GM21723 (cell line): ENCODE data around the gene SEC16A.

Source experiments
- ATAC-seq: cut with Tn5 transposase; IDR thresholded peaks from one replicate; pipeline ENCODE4 v1.9.1; 2021; ENCODE audit warnings: mild to moderate bottlenecking, moderate library complexity; ENCODE audit not compliant: unreplicated experiment

SEC16A gene, protein sequence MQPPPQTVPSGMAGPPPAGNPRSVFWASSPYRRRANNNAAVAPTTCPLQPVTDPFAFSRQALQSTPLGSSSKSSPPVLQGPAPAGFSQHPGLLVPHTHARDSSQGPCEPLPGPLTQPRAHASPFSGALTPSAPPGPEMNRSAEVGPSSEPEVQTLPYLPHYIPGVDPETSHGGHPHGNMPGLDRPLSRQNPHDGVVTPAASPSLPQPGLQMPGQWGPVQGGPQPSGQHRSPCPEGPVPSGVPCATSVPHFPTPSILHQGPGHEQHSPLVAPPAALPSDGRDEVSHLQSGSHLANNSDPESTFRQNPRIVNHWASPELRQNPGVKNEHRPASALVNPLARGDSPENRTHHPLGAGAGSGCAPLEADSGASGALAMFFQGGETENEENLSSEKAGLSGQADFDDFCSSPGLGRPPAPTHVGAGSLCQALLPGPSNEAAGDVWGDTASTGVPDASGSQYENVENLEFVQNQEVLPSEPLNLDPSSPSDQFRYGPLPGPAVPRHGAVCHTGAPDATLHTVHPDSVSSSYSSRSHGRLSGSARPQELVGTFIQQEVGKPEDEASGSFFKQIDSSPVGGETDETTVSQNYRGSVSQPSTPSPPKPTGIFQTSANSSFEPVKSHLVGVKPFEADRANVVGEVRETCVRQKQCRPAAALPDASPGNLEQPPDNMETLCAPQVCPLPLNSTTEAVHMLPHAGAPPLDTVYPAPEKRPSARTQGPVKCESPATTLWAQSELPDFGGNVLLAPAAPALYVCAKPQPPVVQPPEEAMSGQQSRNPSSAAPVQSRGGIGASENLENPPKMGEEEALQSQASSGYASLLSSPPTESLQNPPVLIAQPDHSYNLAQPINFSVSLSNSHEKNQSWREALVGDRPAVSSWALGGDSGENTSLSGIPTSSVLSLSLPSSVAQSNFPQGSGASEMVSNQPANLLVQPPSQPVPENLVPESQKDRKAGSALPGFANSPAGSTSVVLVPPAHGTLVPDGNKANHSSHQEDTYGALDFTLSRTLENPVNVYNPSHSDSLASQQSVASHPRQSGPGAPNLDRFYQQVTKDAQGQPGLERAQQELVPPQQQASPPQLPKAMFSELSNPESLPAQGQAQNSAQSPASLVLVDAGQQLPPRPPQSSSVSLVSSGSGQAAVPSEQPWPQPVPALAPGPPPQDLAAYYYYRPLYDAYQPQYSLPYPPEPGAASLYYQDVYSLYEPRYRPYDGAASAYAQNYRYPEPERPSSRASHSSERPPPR (N-terminal part only)

GRCh38 chr9:136482793-136483588, at the start of gene SEC16A:
Gene SEC16A (minus strand): TSS chr9:136483040. CDS start chr9:136477615, 5,425 bp downstream.
- peak; percentile 58 for ATAC-seq

- ATAC-seq: no peak
These were observed 49.3 kb upstream of the SEC16A start for GRCh38 chr9:136531904-136532798.

DNA sequence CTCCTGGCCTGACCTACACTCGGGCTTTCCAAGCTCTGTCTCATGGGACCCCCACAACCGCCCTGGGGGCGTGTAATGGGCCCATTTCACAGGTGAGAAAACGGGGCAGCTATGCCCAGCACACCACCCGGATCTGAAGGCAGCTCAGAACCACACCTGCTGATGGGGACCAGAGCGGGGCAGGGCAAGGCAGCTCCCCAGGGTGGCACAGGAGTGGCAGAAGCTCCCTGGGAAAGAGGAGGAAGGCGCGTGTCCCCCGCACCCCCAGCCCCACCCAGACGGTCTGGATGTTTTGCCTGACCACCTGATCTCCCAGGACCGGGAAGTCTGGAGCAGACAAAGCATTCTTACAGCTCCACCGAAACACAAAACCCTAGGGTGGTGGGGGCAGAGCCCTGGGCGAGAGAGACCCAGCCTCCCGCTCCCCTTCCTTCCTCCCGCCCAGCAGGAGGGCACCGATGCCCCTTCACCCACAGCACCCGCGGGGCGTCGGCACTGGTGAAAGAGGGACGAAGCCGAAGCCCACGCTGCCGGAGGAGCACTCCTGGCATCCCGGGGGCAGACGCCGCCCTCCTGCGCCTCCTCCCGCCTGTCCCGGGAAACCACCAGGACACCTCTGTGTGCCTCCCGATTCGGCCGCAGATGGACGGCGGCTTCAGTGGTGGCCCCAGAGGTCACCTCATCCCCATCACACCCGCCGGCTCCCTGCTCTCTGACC, 48.5 kb upstream of the SEC16A start:
- no peak for ATAC-seq

DNA sequence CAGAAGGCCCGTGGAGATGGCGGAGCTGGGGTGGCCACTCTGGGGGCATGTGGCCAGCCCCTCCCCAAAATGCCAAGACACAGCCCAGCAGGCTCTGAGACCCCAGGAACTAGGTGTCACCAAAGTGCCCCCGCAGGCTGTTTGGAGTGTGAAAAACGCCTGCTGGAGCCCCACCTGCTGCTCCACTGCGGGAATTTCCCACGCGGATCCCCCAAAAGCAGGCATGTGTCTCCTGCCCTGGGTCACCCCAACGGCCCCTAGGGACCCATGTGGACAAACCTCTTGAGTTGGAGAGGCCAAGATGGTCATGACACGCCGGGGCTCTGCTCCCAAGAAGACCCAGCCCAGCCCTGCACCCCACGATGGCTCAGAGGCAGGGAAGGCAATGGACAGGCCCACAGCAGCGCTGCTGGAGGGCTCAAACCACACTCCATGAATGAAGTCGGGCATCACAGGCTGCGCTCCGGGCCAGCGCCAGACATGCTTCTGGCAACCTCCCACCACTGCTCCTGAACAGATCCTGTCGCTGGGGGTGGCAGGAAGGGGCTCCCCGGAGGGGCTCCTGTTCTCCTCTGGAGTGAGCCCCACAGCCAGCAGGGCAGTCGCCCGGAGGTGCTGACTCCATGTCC, 47.7 kb upstream of the SEC16A start:
- no peak for ATAC-seq

DNA sequence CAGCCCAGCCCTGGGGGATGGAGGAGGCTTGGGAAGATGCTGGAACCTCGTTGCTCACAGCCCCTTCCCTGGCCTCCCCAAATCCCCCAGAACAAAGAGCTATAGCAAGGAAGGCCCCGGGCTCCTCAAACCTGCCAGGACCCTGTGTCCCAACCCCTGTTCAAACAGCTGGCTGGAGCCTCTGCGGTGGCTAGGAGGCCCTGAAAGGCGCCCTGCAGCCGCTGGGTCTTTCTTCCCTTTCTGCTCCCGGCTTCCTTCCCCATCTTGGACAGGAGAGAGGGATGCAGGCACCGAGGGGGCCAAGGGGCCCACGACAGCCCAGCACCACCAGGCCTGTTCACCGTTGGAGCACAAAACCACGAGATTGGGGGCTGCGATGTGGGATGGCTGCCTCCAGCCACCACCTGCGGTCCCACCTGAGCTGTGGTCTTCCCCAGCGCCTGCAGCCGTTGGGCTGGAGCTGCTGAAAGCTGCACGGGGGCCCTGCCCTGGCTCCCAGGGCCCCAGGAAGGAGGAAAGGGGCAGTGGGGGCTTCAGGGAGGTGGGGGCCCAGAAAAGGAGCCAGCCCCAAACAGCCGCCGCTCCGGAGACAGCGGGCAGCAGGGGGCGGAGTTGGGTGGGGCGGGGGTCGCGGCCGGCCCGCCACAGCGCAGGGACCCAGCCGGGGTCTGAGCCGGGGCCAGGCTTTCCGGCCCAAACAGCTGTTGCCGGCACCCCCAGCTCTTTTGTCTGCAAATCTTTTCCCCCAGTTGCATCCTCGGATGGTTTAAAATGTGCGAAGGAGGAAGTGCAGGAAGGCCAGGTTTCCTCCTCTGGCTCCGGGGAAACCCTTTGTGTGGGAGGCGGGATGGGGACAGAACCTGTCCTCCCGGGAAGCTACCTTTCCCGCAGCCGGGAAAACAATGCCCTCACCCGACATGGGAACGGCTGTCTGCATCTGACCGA, 46.9 kb upstream of the SEC16A start:
- no peak for ATAC-seq

- ATAC-seq: no peak
These were observed 46.0 kb upstream of the SEC16A start for GRCh38 chr9:136528716-136529341.

DNA sequence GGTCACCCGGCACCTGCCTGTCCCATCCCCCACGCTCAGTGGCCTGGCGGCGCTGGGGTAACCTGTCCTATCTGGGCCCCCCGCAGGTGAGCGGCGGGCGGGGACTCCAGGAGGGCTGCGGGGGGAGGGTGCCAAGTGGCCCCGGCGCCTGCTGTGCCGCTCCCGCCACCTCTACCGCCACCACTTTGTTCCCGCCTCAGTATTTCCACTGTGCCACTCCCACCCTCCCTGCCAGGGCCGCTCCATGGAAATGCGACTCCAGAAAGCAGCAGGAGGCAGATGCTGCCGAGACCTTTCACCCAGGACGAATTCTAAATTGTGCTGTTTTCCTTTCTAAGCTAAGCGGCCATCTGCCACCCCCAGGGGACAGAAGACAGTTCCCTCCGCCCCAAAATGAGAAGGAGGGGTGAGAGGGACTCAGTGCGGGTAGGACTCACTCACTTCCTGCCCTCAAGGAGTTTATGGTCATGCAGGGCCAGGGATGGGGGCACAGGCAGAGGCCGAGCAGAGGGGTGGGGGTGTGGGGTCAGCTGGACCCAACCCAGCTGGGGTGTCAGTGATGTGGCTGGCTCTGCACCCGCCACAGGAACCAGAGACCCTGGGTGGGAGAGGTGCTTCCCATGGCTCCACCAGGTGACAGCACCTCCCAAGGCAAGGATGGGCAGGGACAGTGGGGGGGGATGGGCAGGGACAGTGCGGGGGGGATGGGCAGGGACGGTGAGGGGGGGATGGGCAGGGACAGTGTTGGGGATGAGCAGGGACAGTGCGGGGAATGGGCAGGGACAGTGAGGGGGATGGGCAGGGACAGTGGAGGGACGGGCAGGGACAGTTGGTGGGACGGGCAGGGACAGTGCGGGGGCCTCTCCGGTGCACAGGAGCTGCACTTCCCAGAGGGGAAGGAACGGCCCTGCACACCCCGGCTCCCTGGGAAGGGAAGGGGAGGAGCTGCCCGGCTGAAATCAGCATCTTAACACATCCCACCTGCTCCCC, 45.2 kb upstream of the SEC16A start:
- ATAC-seq: no peak

DNA sequence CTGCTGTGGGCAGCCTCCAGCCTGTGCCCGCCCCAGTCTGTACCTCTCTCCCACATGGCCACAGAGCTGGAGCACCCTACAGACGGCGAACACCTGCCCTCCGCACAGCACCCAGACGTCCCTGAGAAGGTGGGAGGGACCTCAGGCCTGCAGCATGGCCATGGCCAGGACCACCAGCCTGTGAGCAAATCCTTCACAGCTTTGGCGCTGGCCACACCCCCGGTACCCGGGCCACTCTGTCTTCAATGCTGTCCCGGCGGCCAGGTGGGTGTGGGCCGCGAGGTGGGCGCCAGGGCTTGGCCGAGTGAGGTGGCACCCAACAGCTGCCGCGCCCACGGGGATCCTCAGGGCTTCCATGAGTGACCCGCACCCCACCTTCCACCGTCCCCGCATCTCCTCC, 44.3 kb upstream of the SEC16A start:
- ATAC-seq: no peak

DNA sequence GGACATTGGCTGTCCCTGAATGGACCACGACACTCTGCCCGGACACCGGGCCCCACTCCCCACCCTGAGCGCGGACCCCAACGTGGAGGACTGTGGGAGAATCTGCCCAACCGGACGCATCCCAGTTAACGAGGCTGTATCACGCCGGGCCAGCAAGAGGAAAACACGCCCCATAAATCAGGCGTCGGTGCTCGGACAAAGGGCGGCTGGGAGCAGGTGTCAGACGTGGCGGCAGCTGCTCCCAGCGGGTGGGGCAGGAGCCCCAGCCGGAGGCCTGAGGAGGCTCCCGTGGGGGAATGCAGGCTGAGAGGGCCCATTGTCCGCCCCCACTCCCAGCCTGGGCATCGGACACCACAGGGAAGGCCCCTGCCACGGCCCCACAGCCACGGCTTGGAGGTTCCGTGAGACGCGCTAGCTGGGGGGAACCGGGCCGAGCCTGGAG, 43.8 kb upstream of the SEC16A start:
- no peak for ATAC-seq

DNA sequence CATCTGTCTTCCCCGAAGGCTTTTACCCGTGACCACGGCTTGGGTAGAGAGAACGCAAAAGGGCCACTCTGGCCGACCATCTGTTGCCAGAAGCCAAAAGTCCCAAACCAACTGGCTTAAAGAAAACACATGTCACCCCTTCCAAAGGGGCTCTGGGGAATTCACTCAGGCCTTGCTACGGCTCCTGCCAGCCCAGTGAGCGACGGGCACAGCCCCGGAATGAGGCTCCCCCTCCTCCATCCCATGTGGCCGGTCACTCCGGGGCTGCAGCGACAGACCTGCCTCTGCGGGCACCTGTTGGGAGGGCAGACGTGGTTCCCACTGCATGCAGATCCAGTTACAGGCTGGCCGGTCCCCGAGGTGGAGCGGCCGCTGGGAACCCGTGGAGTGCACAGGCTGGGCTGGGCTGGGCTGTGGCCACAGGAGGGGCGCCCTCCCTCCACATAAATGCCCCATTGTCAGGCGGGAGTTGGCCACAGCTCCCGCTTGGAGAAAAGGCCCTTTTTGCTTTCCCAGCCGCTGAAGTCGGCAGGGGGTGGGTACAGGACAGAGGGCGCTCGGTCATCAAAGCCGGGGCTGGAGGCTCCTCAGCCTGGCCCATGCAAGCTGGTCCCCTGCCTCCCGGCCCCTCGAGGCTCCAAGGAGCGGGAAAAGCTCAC, 43.1 kb upstream of the SEC16A start:
- ATAC-seq: no peak

DNA sequence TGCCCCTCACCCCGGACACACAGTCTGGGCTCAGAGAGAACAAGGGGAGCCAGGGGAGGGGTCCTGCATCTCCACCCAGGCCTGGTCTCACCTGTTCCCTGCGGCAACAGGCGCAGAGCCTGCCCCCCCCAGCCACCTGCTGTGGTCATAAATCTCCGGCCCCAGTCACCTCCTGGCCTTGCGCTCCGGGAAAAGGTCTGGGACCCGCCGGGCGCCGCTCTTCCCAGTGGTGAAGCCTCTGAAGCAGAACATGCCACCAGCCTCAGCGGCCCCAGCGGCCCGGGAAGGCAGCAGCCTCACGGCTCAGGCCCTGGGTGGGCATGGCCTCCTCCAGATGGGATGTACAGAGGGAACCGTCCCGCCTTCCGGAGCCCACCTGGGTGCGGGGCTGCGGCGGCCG, 42.4 kb upstream of the SEC16A start:
- ATAC-seq: no peak

- no peak for ATAC-seq
These were observed 39.7 kb upstream of the SEC16A start for GRCh38 chr9:136522314-136523237.

- ATAC-seq: no peak
These were observed 38.7 kb upstream of the SEC16A start for GRCh38 chr9:136521537-136521936.

GRCh38 chr9:136520053-136520540, 37.3 kb upstream of the SEC16A start:
- no peak for ATAC-seq
